ENCODE results near the gene CX3CL1. TPM values are rescaled to one million over a fixed set of nuclear protein-coding genes. Genes with fewer than 3 reads are reported as not detected.

Gene CX3CL1
- total and polyA plus RNA-seq, 9 of the 15 experiments (the other 6 are each of a cell fraction or from before 2014, with no cell fraction given), result 0.09 TPM; not detected in 8

DNA sequence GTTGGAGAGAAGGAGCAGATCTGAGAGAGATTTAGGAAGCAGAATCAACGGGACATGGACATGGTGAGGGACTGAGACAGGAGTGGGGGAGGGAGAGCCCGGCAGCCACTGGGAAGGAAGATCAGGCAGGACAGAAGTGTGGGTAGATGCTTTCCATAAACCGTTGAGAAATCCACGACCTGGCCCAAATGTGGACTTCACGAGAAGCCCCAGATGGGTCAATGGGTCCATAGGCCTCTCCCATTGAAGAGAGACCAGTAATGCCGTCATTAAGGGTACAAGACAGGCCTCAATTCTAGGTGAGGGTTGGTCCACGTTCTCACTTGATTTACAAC, 14.2 kb upstream of the CX3CL1 start (continued):
- TF ChIP-seq, protein P1, sequence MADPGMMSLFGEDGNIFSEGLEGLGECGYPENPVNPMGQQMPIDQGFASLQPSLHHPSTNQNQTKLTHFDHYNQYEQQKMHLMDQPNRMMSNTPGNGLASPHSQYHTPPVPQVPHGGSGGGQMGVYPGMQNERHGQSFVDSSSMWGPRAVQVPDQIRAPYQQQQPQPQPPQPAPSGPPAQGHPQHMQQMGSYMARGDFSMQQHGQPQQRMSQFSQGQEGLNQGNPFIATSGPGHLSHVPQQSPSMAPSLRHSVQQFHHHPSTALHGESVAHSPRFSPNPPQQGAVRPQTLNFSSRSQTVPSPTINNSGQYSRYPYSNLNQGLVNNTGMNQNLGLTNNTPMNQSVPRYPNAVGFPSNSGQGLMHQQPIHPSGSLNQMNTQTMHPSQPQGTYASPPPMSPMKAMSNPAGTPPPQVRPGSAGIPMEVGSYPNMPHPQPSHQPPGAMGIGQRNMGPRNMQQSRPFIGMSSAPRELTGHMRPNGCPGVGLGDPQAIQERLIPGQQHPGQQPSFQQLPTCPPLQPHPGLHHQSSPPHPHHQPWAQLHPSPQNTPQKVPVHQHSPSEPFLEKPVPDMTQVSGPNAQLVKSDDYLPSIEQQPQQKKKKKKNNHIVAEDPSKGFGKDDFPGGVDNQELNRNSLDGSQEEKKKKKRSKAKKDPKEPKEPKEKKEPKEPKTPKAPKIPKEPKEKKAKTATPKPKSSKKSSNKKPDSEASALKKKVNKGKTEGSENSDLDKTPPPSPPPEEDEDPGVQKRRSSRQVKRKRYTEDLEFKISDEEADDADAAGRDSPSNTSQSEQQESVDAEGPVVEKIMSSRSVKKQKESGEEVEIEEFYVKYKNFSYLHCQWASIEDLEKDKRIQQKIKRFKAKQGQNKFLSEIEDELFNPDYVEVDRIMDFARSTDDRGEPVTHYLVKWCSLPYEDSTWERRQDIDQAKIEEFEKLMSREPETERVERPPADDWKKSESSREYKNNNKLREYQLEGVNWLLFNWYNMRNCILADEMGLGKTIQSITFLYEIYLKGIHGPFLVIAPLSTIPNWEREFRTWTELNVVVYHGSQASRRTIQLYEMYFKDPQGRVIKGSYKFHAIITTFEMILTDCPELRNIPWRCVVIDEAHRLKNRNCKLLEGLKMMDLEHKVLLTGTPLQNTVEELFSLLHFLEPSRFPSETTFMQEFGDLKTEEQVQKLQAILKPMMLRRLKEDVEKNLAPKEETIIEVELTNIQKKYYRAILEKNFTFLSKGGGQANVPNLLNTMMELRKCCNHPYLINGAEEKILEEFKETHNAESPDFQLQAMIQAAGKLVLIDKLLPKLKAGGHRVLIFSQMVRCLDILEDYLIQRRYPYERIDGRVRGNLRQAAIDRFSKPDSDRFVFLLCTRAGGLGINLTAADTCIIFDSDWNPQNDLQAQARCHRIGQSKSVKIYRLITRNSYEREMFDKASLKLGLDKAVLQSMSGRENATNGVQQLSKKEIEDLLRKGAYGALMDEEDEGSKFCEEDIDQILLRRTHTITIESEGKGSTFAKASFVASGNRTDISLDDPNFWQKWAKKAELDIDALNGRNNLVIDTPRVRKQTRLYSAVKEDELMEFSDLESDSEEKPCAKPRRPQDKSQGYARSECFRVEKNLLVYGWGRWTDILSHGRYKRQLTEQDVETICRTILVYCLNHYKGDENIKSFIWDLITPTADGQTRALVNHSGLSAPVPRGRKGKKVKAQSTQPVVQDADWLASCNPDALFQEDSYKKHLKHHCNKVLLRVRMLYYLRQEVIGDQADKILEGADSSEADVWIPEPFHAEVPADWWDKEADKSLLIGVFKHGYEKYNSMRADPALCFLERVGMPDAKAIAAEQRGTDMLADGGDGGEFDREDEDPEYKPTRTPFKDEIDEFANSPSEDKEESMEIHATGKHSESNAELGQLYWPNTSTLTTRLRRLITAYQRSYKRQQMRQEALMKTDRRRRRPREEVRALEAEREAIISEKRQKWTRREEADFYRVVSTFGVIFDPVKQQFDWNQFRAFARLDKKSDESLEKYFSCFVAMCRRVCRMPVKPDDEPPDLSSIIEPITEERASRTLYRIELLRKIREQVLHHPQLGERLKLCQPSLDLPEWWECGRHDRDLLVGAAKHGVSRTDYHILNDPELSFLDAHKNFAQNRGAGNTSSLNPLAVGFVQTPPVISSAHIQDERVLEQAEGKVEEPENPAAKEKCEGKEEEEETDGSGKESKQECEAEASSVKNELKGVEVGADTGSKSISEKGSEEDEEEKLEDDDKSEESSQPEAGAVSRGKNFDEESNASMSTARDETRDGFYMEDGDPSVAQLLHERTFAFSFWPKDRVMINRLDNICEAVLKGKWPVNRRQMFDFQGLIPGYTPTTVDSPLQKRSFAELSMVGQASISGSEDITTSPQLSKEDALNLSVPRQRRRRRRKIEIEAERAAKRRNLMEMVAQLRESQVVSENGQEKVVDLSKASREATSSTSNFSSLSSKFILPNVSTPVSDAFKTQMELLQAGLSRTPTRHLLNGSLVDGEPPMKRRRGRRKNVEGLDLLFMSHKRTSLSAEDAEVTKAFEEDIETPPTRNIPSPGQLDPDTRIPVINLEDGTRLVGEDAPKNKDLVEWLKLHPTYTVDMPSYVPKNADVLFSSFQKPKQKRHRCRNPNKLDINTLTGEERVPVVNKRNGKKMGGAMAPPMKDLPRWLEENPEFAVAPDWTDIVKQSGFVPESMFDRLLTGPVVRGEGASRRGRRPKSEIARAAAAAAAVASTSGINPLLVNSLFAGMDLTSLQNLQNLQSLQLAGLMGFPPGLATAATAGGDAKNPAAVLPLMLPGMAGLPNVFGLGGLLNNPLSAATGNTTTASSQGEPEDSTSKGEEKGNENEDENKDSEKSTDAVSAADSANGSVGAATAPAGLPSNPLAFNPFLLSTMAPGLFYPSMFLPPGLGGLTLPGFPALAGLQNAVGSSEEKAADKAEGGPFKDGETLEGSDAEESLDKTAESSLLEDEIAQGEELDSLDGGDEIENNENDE (IDR thresholded peaks at IDR 0.05; ENCODE audit: low read depth, low read length), result no peak
- TF ChIP-seq STAG1 (CRISPR knock-in tag; IDR thresholded peaks at IDR 0.05; ENCODE audit: borderline replicate concordance), result no peak

Measured in K562 (cell line).